T-helper 2 cell treated with Interferon-gamma antibody and Interleukin-4, amounts not matched to agents 5 μg/mL and 100 μg/mL, for 36 hours (primary cell): ENCODE measurements around the gene SV2B.

Source experiments
- DNase-seq: peaks from one replicate; pipeline ENCODE4 v3.0.0; 2021; ENCODE audit warnings: low spot score
- H3K27ac Mint-ChIP-seq: one replicate; pipeline ENCODE4 v1.8.0; 2021; ENCODE audit warnings: mild to moderate bottlenecking, mixed read lengths
- H3K27me3 Mint-ChIP-seq: one replicate; pipeline ENCODE4 v1.8.0; 2021; ENCODE audit warnings: low read depth, mixed read lengths
- H3K36me3 Mint-ChIP-seq: one replicate; pipeline ENCODE4 v1.8.0; 2021; ENCODE audit warnings: low read depth, mixed read lengths
- H3K4me1 Mint-ChIP-seq: one replicate; pipeline ENCODE4 v1.8.0; 2021; ENCODE audit warnings: low read depth, mixed read lengths
- H3K4me3 Mint-ChIP-seq: one replicate; pipeline ENCODE4 v1.8.0; 2022; ENCODE audit warnings: mild to moderate bottlenecking, moderate library complexity, mixed read lengths
- H3K9me3 Mint-ChIP-seq: one replicate; pipeline ENCODE4 v1.8.0; 2021; ENCODE audit warnings: mixed read lengths

SV2B gene

GRCh38 chr15:91306144-91306543 is 206.1 kb downstream of the SV2B start:
- H3K27ac Mint-ChIP-seq, result no peak overlapping the region
- no peaks in the 10 kb centered on the region for H3K36me3 Mint-ChIP-seq
- H3K4me3 Mint-ChIP-seq, result no peak overlapping the region
- H3K4me1 Mint-ChIP-seq, result peaks cover 29% of the 10 kb centered on the region
- DNase-seq, result no peak
- H3K27me3 Mint-ChIP-seq, result peaks cover 58% of the 10 kb centered on the region
- no peaks in the 10 kb centered on the region for H3K9me3 Mint-ChIP-seq

- Mint-ChIP-seq H3K27ac (peak overlapping the region; percentile 13), H3K36me3 (no peaks in the 10 kb centered on the region), H3K9me3 (no peaks in the 10 kb centered on the region), H3K4me3 (no peak overlapping the region), H3K27me3 (peaks cover 58% of the 10 kb centered on the region), H3K4me1 (peaks cover 42% of the 10 kb centered on the region)
- no peak for DNase-seq
These were observed 207.5 kb downstream of the SV2B start for GRCh38 chr15:91307601-91308000.

- no peak for DNase-seq
- H3K36me3 Mint-ChIP-seq, result no peaks in the 10 kb centered on the region
These were observed 208.1 kb downstream of the SV2B start for GRCh38 chr15:91308199-91308598.

GRCh38 chr15:91308855-91309254 is 208.8 kb downstream of the SV2B start:
- H3K9me3 Mint-ChIP-seq, result no peaks in the 10 kb centered on the region
- DNase-seq, result peak; percentile 22
- no peak overlapping the region for H3K27ac Mint-ChIP-seq
- peaks cover 45% of the 10 kb centered on the region for H3K4me1 Mint-ChIP-seq
- peak overlapping the region; percentile 8 for H3K4me3 Mint-ChIP-seq
- no peaks in the 10 kb centered on the region for H3K36me3 Mint-ChIP-seq
- peaks cover 61% of the 10 kb centered on the region for H3K27me3 Mint-ChIP-seq

More at GRCh38 chr15:91308199-91308598, 208.1 kb downstream of the SV2B start:
- Mint-ChIP-seq H3K4me3 (peak overlapping the region; percentile 29), H3K27me3 (peaks cover 61% of the 10 kb centered on the region), H3K9me3 (no peaks in the 10 kb centered on the region), H3K4me1 (peaks cover 46% of the 10 kb centered on the region), H3K27ac (peak overlapping the region; percentile 22)

- H3K4me3 Mint-ChIP-seq, result peak overlapping the region; percentile 62
- no peak for DNase-seq
- peaks cover 51% of the 10 kb centered on the region for H3K4me1 Mint-ChIP-seq
- H3K27ac Mint-ChIP-seq, result no peak overlapping the region
- H3K27me3 Mint-ChIP-seq, result peaks cover 55% of the 10 kb centered on the region
- no peaks in the 10 kb centered on the region for H3K9me3 Mint-ChIP-seq
- H3K36me3 Mint-ChIP-seq, result no peaks in the 10 kb centered on the region
These were observed 211.9 kb downstream of the SV2B start for GRCh38 chr15:91311986-91312385.

GRCh38 chr15:91316126-91316525 is 216.1 kb downstream of the SV2B start:
- H3K9me3 Mint-ChIP-seq, result no peaks in the 10 kb centered on the region
- H3K27me3 Mint-ChIP-seq, result peaks cover 69% of the 10 kb centered on the region
- H3K27ac Mint-ChIP-seq, result no peak overlapping the region
- no peak for DNase-seq
- H3K4me1 Mint-ChIP-seq, result peaks cover 44% of the 10 kb centered on the region
- no peaks in the 10 kb centered on the region for H3K36me3 Mint-ChIP-seq
- H3K4me3 Mint-ChIP-seq, result peak overlapping the region; percentile 7

- peaks cover 26% of the 10 kb centered on the region for H3K4me1 Mint-ChIP-seq
- no peaks in the 10 kb centered on the region for H3K9me3 Mint-ChIP-seq
- DNase-seq, result no peak
- no peaks in the 10 kb centered on the region for H3K36me3 Mint-ChIP-seq
- no peak overlapping the region for H3K4me3 Mint-ChIP-seq
- peaks cover 62% of the 10 kb centered on the region for H3K27me3 Mint-ChIP-seq
- no peak overlapping the region for H3K27ac Mint-ChIP-seq
These were observed 218.5 kb downstream of the SV2B start for GRCh38 chr15:91318516-91318915.

- no peak for DNase-seq
- Mint-ChIP-seq H3K4me3 (no peak overlapping the region), H3K27ac (no peak overlapping the region), H3K27me3 (peaks cover 62% of the 10 kb centered on the region), H3K36me3 (no peaks in the 10 kb centered on the region), H3K4me1 (peaks cover 26% of the 10 kb centered on the region), H3K9me3 (no peaks in the 10 kb centered on the region)
These were observed 218.9 kb downstream of the SV2B start for GRCh38 chr15:91318931-91319330.

GRCh38 chr15:91319371-91320059 is 219.5 kb downstream of the SV2B start:
- no peak for DNase-seq
- Mint-ChIP-seq H3K27me3 (peaks cover 62% of the 10 kb centered on the region), H3K27ac (no peak overlapping the region), H3K9me3 (no peaks in the 10 kb centered on the region), H3K4me3 (peak overlapping the region; percentile 30), H3K36me3 (no peaks in the 10 kb centered on the region), H3K4me1 (peaks cover 26% of the 10 kb centered on the region)

GRCh38 chr15:91320101-91320500 is 220.0 kb downstream of the SV2B start:
- no peak for DNase-seq
- Mint-ChIP-seq H3K4me3 (peak overlapping the region; percentile 30), H3K27me3 (peaks cover 63% of the 10 kb centered on the region), H3K27ac (peak overlapping the region; percentile 4), H3K4me1 (peaks cover 24% of the 10 kb centered on the region), H3K36me3 (no peaks in the 10 kb centered on the region), H3K9me3 (no peaks in the 10 kb centered on the region)

GRCh38 chr15:91329914-91330313 is 229.9 kb downstream of the SV2B start:
- Mint-ChIP-seq H3K27me3 (peaks cover 27% of the 10 kb centered on the region), H3K4me3 (no peak overlapping the region), H3K4me1 (peaks cover 4% of the 10 kb centered on the region), H3K27ac (no peak overlapping the region), H3K36me3 (no peaks in the 10 kb centered on the region), H3K9me3 (no peaks in the 10 kb centered on the region)
- DNase-seq, result no peak

- H3K4me1 Mint-ChIP-seq, result peaks cover 8% of the 10 kb centered on the region
- no peak overlapping the region for H3K4me3 Mint-ChIP-seq
- DNase-seq, result no peak
- peaks cover 16% of the 10 kb centered on the region for H3K27me3 Mint-ChIP-seq
- no peak overlapping the region for H3K27ac Mint-ChIP-seq
- H3K36me3 Mint-ChIP-seq, result no peaks in the 10 kb centered on the region
- H3K9me3 Mint-ChIP-seq, result no peaks in the 10 kb centered on the region
These were observed 231.5 kb downstream of the SV2B start for GRCh38 chr15:91331581-91331980.

GRCh38 chr15:91335702-91336101 is 235.6 kb downstream of the SV2B start:
- H3K27ac Mint-ChIP-seq, result no peak overlapping the region
- H3K36me3 Mint-ChIP-seq, result no peaks in the 10 kb centered on the region
- H3K4me3 Mint-ChIP-seq, result no peak overlapping the region
- DNase-seq, result no peak
- no peaks in the 10 kb centered on the region for H3K9me3 Mint-ChIP-seq
- H3K27me3 Mint-ChIP-seq, result peaks cover 16% of the 10 kb centered on the region
- H3K4me1 Mint-ChIP-seq, result peaks cover 9% of the 10 kb centered on the region

- Mint-ChIP-seq H3K9me3 (no peaks in the 10 kb centered on the region), H3K27me3 (peaks cover 16% of the 10 kb centered on the region), H3K4me3 (peak overlapping the region; percentile 11), H3K36me3 (no peaks in the 10 kb centered on the region), H3K27ac (no peak overlapping the region), H3K4me1 (peaks cover 9% of the 10 kb centered on the region)
- DNase-seq, result no peak
These were observed 236.6 kb downstream of the SV2B start for GRCh38 chr15:91336687-91337086.

- H3K36me3 Mint-ChIP-seq, result no peaks in the 10 kb centered on the region
- H3K27ac Mint-ChIP-seq, result no peak overlapping the region
- H3K4me3 Mint-ChIP-seq, result no peak overlapping the region
- peaks cover 9% of the 10 kb centered on the region for H3K4me1 Mint-ChIP-seq
- H3K9me3 Mint-ChIP-seq, result no peaks in the 10 kb centered on the region
- H3K27me3 Mint-ChIP-seq, result peaks cover 17% of the 10 kb centered on the region
- DNase-seq, result no peak
These were observed 238.7 kb downstream of the SV2B start for GRCh38 chr15:91338766-91339165.
